ENCODE data around the gene CFAP61.
"Not testable (repeated sequence)": the region's sequence is repeated elsewhere in the genome, so short reads cannot be mapped to it uniquely, and the experiment has no call there.

CFAP61 gene

GRCh38 chr20:20227013-20227571 is 174.8 kb downstream of the CFAP61 start:
- H3K4me1 Mint-ChIP-seq (ENCODE audit: low read depth) = no peaks in the 10 kb centered on the region
- no peak overlapping the region for H3K4me3 Mint-ChIP-seq
- H3K27ac Mint-ChIP-seq = no peak overlapping the region
- peaks cover 6% of the 10 kb centered on the region for H3K9me3 Mint-ChIP-seq
- peaks cover 21% of the 10 kb centered on the region for H3K27me3 Mint-ChIP-seq
- H3K36me3 Mint-ChIP-seq (ENCODE audit: low read depth) = no peaks in the 10 kb centered on the region

GRCh38 chr20:20228351-20228750 is 176.0 kb downstream of the CFAP61 start:
- Mint-ChIP-seq H3K27me3 (peaks cover 14% of the 10 kb centered on the region), H3K9me3 (peaks cover 6% of the 10 kb centered on the region), H3K36me3 (ENCODE audit: low read depth) (no peaks in the 10 kb centered on the region), H3K27ac (no peak overlapping the region), H3K4me1 (ENCODE audit: low read depth) (no peaks in the 10 kb centered on the region), H3K4me3 (no peak overlapping the region)

GRCh38 chr20:20229595-20229994 is 177.3 kb downstream of the CFAP61 start:
- H3K27me3 Mint-ChIP-seq = peaks cover 7% of the 10 kb centered on the region
- H3K27ac Mint-ChIP-seq = no peak overlapping the region
- H3K9me3 Mint-ChIP-seq = peaks cover 6% of the 10 kb centered on the region
- H3K4me1 Mint-ChIP-seq (ENCODE audit: low read depth) = no peaks in the 10 kb centered on the region
- no peaks in the 10 kb centered on the region for H3K36me3 Mint-ChIP-seq (ENCODE audit: low read depth)
- H3K4me3 Mint-ChIP-seq = no peak overlapping the region

GRCh38 chr20:20230741-20231140 is 178.4 kb downstream of the CFAP61 start:
- H3K27ac Mint-ChIP-seq = no peak overlapping the region
- no peak overlapping the region for H3K4me3 Mint-ChIP-seq
- no peaks in the 10 kb centered on the region for H3K36me3 Mint-ChIP-seq (ENCODE audit: low read depth)
- H3K9me3 Mint-ChIP-seq = peaks cover 6% of the 10 kb centered on the region
- peaks cover 7% of the 10 kb centered on the region for H3K27me3 Mint-ChIP-seq
- no peaks in the 10 kb centered on the region for H3K4me1 Mint-ChIP-seq (ENCODE audit: low read depth)

GRCh38 chr20:20231528-20232298 is 179.4 kb downstream of the CFAP61 start:
- no peak overlapping the region for H3K4me3 Mint-ChIP-seq
- no peak overlapping the region for H3K27ac Mint-ChIP-seq
- H3K27me3 Mint-ChIP-seq = peaks cover 4% of the 10 kb centered on the region
- no peaks in the 10 kb centered on the region for H3K4me1 Mint-ChIP-seq (ENCODE audit: low read depth)
- peaks cover 4% of the 10 kb centered on the region for H3K9me3 Mint-ChIP-seq
- H3K36me3 Mint-ChIP-seq (ENCODE audit: low read depth) = no peaks in the 10 kb centered on the region

- no peak overlapping the region for H3K27ac Mint-ChIP-seq
- H3K4me3 Mint-ChIP-seq = no peak overlapping the region
- H3K27me3 Mint-ChIP-seq = no peaks in the 10 kb centered on the region
- H3K4me1 Mint-ChIP-seq (ENCODE audit: low read depth) = no peaks in the 10 kb centered on the region
- no peaks in the 10 kb centered on the region for H3K9me3 Mint-ChIP-seq
- H3K36me3 Mint-ChIP-seq (ENCODE audit: low read depth) = no peaks in the 10 kb centered on the region
These were observed 180.7 kb downstream of the CFAP61 start for GRCh38 chr20:20233041-20233514.

- peaks cover 5% of the 10 kb centered on the region for H3K27me3 Mint-ChIP-seq
- H3K9me3 Mint-ChIP-seq = no peaks in the 10 kb centered on the region
- no peaks in the 10 kb centered on the region for H3K36me3 Mint-ChIP-seq (ENCODE audit: low read depth)
- no peak overlapping the region for H3K27ac Mint-ChIP-seq
- H3K4me3 Mint-ChIP-seq = no peak overlapping the region
- no peaks in the 10 kb centered on the region for H3K4me1 Mint-ChIP-seq (ENCODE audit: low read depth)
These were observed 183.3 kb downstream of the CFAP61 start for GRCh38 chr20:20235681-20236080.

GRCh38 chr20:20237093-20237959 is 185.0 kb downstream of the CFAP61 start:
- Mint-ChIP-seq H3K36me3 (ENCODE audit: low read depth) (no peaks in the 10 kb centered on the region), H3K4me1 (ENCODE audit: low read depth) (no peaks in the 10 kb centered on the region), H3K27me3 (peaks cover 5% of the 10 kb centered on the region), H3K9me3 (no peaks in the 10 kb centered on the region), H3K27ac (no peak overlapping the region), H3K4me3 (no peak overlapping the region)

- Mint-ChIP-seq H3K4me3 (no peak overlapping the region), H3K4me1 (ENCODE audit: low read depth) (no peaks in the 10 kb centered on the region), H3K27ac (no peak overlapping the region), H3K27me3 (peaks cover 12% of the 10 kb centered on the region), H3K9me3 (no peaks in the 10 kb centered on the region), H3K36me3 (ENCODE audit: low read depth) (no peaks in the 10 kb centered on the region)
These were observed 189.6 kb downstream of the CFAP61 start for GRCh38 chr20:20241976-20242375.

- not testable (repeated sequence) for H3K4me3 Mint-ChIP-seq; H3K27ac Mint-ChIP-seq; H3K9me3 Mint-ChIP-seq; H3K4me1 Mint-ChIP-seq (ENCODE audit: low read depth); H3K36me3 Mint-ChIP-seq (ENCODE audit: low read depth)
- H3K27me3 Mint-ChIP-seq = peaks cover 17% of the 10 kb centered on the region
These were observed 192.1 kb downstream of the CFAP61 start for GRCh38 chr20:20244384-20244783.

GRCh38 chr20:20246996-20247633 is 194.8 kb downstream of the CFAP61 start:
- H3K9me3 Mint-ChIP-seq = no peaks in the 10 kb centered on the region

GRCh38 chr20:20248620-20249200 is 196.4 kb downstream of the CFAP61 start:
- peaks cover 17% of the 10 kb centered on the region for H3K27me3 Mint-ChIP-seq
- H3K9me3 Mint-ChIP-seq = no peaks in the 10 kb centered on the region
- H3K27ac Mint-ChIP-seq = no peak overlapping the region
- H3K4me3 Mint-ChIP-seq = no peak overlapping the region
- no peaks in the 10 kb centered on the region for H3K36me3 Mint-ChIP-seq (ENCODE audit: low read depth)
- H3K4me1 Mint-ChIP-seq (ENCODE audit: low read depth) = no peaks in the 10 kb centered on the region

More at GRCh38 chr20:20246996-20247633, 194.8 kb downstream of the CFAP61 start:
- Mint-ChIP-seq H3K36me3 (ENCODE audit: low read depth) (no peaks in the 10 kb centered on the region), H3K4me3 (no peak overlapping the region), H3K27ac (no peak overlapping the region), H3K4me1 (ENCODE audit: low read depth) (no peaks in the 10 kb centered on the region), H3K27me3 (peaks cover 17% of the 10 kb centered on the region)

GRCh38 chr20:20251317-20251716 is 199.0 kb downstream of the CFAP61 start:
- Mint-ChIP-seq H3K4me3 (no peak overlapping the region), H3K9me3 (no peaks in the 10 kb centered on the region), H3K27me3 (peaks cover 10% of the 10 kb centered on the region), H3K36me3 (ENCODE audit: low read depth) (no peaks in the 10 kb centered on the region), H3K27ac (no peak overlapping the region), H3K4me1 (ENCODE audit: low read depth) (no peaks in the 10 kb centered on the region)

GRCh38 chr20:20251836-20252235 is 199.5 kb downstream of the CFAP61 start:
- H3K27ac Mint-ChIP-seq = no peak overlapping the region
- no peak overlapping the region for H3K4me3 Mint-ChIP-seq
- H3K9me3 Mint-ChIP-seq = no peaks in the 10 kb centered on the region
- H3K36me3 Mint-ChIP-seq (ENCODE audit: low read depth) = no peaks in the 10 kb centered on the region
- H3K4me1 Mint-ChIP-seq (ENCODE audit: low read depth) = no peaks in the 10 kb centered on the region
- peaks cover 10% of the 10 kb centered on the region for H3K27me3 Mint-ChIP-seq

All from stimulated activated naive CD8-positive, alpha-beta T cell treated with anti-CD3 and anti-CD28 coated beads, Interleukin-15, Interleukin-2, amounts not matched to agents 100 ng/mL and 50 ng/mL, for 24 hours (primary cell).